Omental fat pad (tissue), 4 donors: Measurements from ENCODE around the gene GCG. TPM values are rescaled to one million over a fixed set of nuclear protein-coding genes. Genes with fewer than 3 reads are reported as not detected.

Experiments used
- ATAC-seq: fragments of 150-250 bp; one replicate; pipeline ENCODE4 v1.9.1; 2016; ENCODE audit warnings: mild to moderate bottlenecking, moderate library complexity; ENCODE audit not compliant: low FRiP score
- DNase-seq: peaks from one replicate; pipeline ENCODE4 v3.0.0-alpha.2; 2019; ENCODE audit warnings: low spot score
- CTCF ChIP-seq, 3 donors: fragments of 450-650 bp; IDR thresholded peaks; one replicate each; pipeline ENCODE4 v1.5.1; 2016 to 2017; ENCODE audit warnings: antibody characterized with exemption in 3 of 3, mild to moderate bottlenecking in 3 of 3, moderate library complexity in 2 of 3
- total RNA-seq, 4 donors: library from RNA; depleted of rRNA; stranded (reverse); fragments of >200 nt; gene quantifications; one replicate each; pipeline ENCODE4 v1.1.0, GENCODE V29; 2016

The GCG gene
- total RNA-seq, 4 donors from 2014 or later: not detected

GRCh38 chr2:162115076-162115475 is 37.0 kb downstream of the GCG start:
- no peak for ATAC-seq
- no peak for DNase-seq
- no peak for TF ChIP-seq CTCF (IDR thresholded peaks at IDR 0.05)

DNA sequence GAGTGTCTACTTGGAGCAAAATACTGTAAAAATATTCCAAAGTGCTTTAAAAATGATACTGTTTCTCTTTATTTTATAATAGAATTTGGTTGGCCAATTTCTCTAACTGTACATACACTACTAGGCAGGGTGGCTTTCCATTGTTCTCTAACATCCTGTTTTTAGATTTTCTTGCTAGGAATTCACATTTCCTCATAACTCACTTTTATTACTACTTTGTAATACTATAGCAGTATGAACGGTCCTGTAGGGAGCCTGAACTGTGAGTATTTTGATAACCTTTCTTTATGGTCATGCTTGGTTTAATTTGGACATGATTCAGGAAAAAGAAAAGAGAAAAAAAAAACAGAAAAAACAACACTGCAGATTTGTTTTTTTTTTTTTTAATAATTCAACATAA is 37.8 kb downstream of the GCG start:
- DNase-seq (no peak), ATAC-seq (no peak)
- TF ChIP-seq CTCF (IDR thresholded peaks at IDR 0.05): no peak

GRCh38 chr2:162113776-162114168 is 38.3 kb downstream of the GCG start:
- peak; percentile 74 for ATAC-seq
- TF ChIP-seq CTCF (IDR thresholded peaks at IDR 0.05): no peak
- DNase-seq: no peak

DNA sequence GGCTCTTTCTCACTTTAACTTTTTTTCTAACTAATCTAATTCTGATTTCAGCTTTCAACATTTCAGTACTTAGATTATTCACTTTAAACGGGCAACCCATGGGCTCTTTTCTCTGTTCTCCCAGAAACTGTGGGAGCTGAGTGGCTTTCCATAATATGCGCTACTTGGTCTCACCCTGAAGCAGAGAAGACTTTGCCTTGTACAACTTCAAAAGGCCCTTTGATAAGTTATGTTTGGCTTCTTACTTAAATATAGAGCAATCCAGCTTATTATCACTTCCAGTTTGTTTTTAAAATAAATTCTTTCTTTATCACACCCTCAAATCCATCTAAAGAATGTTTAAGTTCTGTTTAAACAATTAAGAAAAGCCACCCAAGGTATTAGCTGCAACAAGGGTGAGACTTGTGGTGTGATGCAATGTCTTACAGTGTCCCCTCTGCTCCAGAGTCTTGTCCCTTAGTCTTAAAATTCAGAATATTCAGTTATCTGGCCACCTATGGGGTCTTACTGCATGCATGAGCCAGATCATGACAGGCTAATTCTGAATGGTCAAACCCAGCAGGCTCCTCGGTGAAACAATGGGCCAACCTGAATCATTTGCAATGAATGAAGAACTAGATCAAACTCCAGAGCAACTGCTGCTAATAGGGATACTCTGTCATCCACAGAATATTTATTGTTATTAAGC is 38.8 kb downstream of the GCG start:
- no peak for ATAC-seq
- DNase-seq: no peak
- no peak for TF ChIP-seq CTCF (IDR thresholded peaks at IDR 0.05)

GRCh38 chr2:162111958-162112850 is 39.8 kb downstream of the GCG start:
- no peak for ATAC-seq
- no peak for DNase-seq
- TF ChIP-seq CTCF (IDR thresholded peaks at IDR 0.05): no peak

- DNase-seq (no peak), ATAC-seq (no peak)
- TF ChIP-seq CTCF (IDR thresholded peaks at IDR 0.05): no peak
Measured at GRCh38 chr2:162107361-162107901, 44.6 kb downstream of the GCG start.
